GM10248 (cell line): ENCODE results near the gene TMEM143.

Experiments used
- CTCF ChIA-PET: fragments of 300-600 bp; sonication (Branson Sonifier 250); formaldehyde crosslinking; extraction: SDS; loops from one replicate; lab custom pipeline; 2021; ENCODE audit warnings: antibody characterized with exemption; lab: Yijun Ruan, JAX
- POLR2A ChIA-PET: fragments of 350-650 bp; sonication (Branson Sonifier 250); formaldehyde crosslinking; extraction: SDS; loops from one replicate; lab custom pipeline; 2020; ENCODE audit warnings: antibody characterized with exemption; lab: Yijun Ruan, JAX
- DNase-seq: peaks from one replicate; pipeline ENCODE4 v3.0.0; 2012; ENCODE audit errors: extremely low spot score
- CTCF ChIP-seq: IDR thresholded peaks from 2 replicates; pipeline ENCODE4 v1.5.1; 2012; ENCODE audit warnings: mild to moderate bottlenecking, low read depth; ENCODE audit errors: extremely low read depth, missing control alignments, control extremely low read depth

Gene TMEM143

GRCh38 chr19:48338253-48338755 lies 25.4 kb downstream of the TMEM143 start:
- no peak for TF ChIP-seq CTCF
- CTCF ChIA-PET: interaction anchor here (1.3 to 10.7 kb wide), 3 partner anchors 8 to 20 kb away, joined by 3 to 248 read pairs (median 5); partner anchors contain the start of gene EMP3
- POLR2A ChIA-PET: no interaction called here
- no peak for DNase-seq

- peak; percentile 96 for TF ChIP-seq CTCF
- ChIA-PET POLR2A (interaction anchor here (0.5 to 1.3 kb wide), 7 partner anchors 12 to 634 kb away, joined by 3 to 10 read pairs (median 7); partner anchors contain the start of genes RPL18, SPHK2, SYNGR4 and TMEM143), CTCF (interaction anchor here (0.8 to 10.7 kb wide), 25 partner anchors 8 to 275 kb away, joined by 3 to 248 read pairs (median 6); partner anchors contain the start of genes CARD8, EMP3, SPACA4 and SYNGR4)
- DNase-seq: peak; percentile 94
These were observed 30.0 kb downstream of the TMEM143 start for GRCh38 chr19:48333467-48334384.

GRCh38 chr19:48332662-48333466 lies 30.9 kb downstream of the TMEM143 start:
- POLR2A ChIA-PET: interaction anchor here (1.2 kb wide), 1 partner anchor 11 kb away, joined by 9 read pairs; a partner anchor contains a TSS
- no peak for TF ChIP-seq CTCF
- peak; percentile 95 for DNase-seq
- CTCF ChIA-PET: interaction anchor here (0.8 to 10.7 kb wide), 13 partner anchors 8 to 274 kb away, joined by 3 to 248 read pairs (median 7); partner anchors contain the start of genes CARD8, EMP3, SPACA4 and SYNGR4

- ChIA-PET CTCF (interaction anchor here (1.0 to 10.7 kb wide), 7 partner anchors 9 to 252 kb away, joined by 3 to 248 read pairs (median 13); partner anchors contain the start of genes EMP3, SYNGR4, TMEM143 and ZNF114), POLR2A (interaction anchor here (1.2 kb wide), 1 partner anchor 11 kb away, joined by 9 read pairs; a partner anchor contains a TSS)
- TF ChIP-seq CTCF: no peak
- no peak for DNase-seq
These were observed 31.4 kb downstream of the TMEM143 start for GRCh38 chr19:48332351-48332661.

- ChIA-PET CTCF (interaction anchor here (0.8 to 10.7 kb wide), 6 partner anchors 10 to 255 kb away, joined by 3 to 248 read pairs (median 4); partner anchors contain the start of genes EMP3, KDELR1, SYNGR4 and TMEM143), POLR2A (interaction anchor here (0.5 to 0.8 kb wide), 2 partner anchors 34 to 160 kb away, joined by 3 to 6 read pairs; partner anchors contain the start of genes SYNGR4 and TMEM143)
- peak; percentile 33 for TF ChIP-seq CTCF
- peak; percentile 79 for DNase-seq
These were observed 33.6 kb downstream of the TMEM143 start for GRCh38 chr19:48330012-48330681.
